Measurements from ENCODE around the gene CHTF18.

Gene CHTF18

DNA sequence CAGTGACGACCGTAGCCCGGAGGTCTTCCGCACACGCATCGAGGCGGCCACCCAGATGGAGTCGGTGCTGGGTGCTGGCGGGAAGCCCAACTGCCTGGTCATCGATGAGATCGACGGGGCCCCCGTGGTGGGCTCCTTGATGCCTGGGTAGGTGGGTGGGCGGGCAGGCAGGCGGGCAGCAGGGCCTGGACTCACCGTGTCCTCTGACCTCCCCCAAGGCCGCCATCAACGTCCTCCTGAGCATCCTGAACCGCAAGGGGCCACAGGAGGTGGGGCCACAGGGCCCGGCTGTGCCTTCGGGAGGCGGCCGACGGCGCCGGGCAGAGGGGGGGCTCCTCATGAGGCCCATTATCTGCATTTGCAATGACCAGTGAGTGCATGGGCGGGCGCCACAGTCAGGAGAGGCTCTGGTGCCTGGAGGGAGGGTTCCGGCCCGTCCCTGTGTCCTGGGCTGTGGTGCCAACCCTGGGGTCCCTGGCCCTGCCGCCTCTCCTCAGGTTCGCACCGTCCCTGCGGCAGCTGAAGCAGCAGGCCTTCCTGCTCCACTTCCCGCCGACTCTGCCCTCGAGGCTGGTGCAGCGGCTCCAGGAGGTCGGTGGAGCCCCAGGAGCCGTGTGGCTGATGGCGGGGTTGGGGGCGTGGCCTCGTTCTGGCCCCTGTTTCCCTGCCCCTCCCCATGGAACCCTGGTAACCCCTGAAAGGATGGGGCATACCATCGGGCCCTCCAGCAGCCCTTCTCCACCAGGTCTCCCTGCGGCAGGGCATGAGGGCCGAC, 4.0 kb downstream of the CHTF18 start:
- DNase-seq = no peak

DNA sequence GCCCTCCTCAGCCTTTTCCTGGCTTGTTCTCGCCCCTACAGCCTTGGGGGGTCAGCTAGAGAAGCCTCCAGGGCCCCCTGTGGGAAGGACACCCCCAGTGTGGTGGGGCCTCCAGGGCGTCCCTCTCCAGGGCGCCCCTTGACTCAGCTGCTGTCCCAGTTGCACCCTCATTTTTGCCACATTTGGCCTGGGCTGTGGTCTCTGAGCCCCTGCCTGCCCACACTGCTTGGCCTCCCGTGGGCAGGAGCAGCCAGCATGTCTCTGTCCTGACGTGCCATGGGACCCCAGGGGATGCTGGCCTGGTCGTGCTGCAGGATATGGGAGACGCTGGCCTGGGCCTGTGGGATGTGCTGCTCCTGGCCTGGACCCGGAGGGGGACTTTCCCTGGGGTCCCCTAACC, 5.0 kb downstream of the CHTF18 start:
- DNase-seq = no peak

DNA sequence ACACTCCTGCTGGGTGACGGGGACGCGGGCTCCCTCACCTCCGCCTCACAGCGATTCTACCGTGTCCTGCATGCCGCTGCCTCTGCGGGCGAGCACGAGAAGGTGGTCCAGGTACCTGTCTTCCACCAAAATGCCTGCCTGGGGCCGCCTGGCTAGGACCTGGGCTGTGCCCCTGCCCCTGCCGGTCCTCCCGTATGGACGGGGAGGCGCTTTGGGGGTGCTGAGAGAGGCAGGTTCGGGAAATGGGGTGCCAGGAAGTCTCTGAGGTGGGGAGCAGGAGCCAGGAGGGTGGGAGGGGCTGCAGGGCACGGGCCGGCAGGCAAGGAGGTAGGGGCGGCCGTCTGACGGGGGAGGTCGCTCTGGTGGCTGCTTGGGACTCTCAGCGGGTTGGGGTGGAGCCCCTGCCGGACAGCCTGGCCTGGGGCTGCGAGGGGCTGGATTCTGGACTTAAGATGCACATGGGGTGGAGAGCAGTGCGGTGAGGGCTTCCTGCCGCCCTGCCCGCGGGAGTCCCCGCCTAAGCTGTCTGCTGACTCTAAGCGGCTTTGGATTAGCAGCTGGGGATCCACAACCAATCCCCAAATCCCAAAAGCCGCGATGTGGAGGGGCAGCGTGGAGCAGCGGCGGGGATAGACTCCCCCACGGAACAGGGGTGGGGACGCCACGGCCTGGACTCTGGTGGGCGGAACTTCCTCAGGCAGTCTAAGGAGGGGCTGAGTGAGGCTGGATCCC, 5.8 kb downstream of the CHTF18 start:
- no peak for DNase-seq

DNA sequence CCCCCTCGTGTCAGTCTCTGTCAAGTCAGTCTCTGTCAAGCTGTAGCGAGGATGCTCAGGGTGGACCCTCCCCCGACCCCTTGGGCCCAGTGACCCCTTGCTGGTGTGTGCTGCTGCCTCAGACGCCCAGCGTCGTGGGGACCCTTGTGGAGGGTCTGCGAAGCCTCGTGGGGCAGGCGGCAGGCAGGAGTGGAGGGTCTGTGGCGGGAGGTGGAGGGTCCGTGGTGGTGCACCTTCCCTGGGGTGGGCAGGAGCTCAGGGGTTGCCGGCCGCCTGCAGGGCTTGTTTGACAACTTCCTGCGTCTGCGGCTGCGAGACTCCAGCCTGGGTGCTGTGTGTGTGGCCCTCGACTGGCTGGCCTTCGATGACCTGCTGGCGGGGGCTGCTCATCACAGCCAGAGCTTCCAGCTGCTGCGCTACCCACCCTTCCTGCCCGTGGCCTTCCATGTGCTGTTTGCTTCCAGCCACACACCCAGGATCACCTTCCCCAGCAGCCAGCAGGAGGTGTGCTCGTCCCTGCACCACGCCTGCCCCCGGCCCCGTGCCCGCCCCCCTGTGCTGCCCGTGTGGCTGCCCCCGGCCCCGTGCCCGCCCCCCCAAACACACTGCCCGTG, 6.5 kb downstream of the CHTF18 start:
- DNase-seq = no peak

DNA sequence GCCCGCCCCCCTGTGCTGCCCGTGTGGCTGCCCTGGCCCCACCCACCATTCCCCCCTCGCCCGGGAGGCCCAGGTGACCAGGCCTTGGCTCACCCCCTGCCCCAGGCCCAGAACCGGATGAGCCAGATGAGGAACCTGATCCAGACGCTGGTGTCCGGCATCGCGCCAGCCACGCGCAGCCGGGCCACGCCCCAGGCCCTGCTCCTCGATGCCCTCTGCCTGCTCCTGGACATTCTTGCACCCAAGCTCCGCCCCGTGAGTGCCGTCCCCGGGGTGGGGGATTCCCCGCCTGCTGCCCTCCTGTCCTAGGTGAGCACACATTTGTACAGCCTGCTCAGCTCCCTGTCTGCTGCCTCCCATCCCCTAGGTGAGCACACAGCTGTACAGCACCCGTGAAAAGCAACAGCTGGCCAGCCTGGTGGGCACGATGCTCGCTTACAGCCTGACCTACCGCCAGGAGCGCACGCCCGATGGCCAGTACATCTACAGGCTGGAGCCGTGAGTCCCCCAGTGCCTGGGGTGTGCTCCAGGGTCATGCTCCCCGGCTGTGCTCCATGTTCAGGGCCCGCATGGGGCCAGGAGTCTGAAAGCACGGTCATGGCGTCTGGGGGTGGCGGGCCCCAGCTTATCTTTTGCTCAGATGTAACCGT, 7.3 kb downstream of the CHTF18 start:
- no peak for DNase-seq

DNA sequence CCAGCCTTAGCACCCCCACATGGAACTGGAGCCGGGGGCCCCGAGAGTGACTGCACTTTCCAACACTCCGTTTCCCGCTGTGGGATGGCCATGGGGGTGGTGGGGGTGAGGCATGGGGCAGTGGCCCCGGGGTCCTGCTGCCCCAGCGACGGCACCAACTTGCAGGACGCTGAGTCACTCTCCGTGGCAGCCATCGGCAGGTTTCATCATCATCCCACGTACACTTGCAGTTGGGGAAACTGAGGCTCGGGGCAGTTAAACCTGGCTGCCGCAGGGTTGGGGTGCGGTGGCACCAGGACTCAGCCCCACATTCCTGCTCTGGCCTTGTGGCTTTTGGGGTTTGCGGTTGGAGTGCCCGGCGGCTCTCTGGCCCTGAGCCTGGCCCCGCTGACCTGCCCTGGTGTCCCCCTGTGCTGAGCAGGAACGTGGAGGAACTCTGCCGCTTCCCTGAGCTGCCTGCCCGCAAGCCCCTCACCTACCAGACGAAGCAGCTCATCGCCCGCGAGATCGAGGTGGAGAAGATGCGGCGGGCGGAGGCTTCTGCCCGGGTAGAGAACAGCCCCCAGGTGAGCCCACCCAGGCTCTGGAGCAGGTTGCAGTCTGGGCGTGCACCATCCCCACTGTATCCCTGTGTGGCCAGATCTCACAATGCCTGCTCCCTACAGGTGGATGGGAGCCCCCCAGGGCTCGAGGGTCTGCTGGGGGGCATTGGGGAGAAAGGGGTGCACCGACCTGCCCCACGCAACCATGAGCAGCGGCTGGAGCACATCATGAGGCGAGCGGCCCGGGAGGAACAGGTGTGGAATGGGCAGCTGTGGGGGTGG, 8.1 kb downstream of the CHTF18 start:
- DNase-seq = no peak

DNA sequence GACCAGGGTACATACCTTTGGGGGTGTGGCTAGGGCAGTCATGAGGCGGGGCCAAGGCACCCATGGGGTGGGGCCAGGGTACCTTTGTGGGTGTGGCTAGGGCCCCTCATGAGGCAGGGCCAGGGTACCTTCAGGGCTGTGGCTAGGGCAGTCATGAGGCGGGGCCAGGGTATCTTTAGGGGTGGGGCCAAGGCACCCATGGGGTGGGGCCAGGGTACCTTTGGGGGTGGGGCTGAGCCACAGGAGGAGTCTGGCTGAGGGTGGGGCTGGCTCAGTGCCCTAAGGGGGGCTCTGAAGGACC, 8.7 kb downstream of the CHTF18 start:
- DNase-seq = no peak

DNA sequence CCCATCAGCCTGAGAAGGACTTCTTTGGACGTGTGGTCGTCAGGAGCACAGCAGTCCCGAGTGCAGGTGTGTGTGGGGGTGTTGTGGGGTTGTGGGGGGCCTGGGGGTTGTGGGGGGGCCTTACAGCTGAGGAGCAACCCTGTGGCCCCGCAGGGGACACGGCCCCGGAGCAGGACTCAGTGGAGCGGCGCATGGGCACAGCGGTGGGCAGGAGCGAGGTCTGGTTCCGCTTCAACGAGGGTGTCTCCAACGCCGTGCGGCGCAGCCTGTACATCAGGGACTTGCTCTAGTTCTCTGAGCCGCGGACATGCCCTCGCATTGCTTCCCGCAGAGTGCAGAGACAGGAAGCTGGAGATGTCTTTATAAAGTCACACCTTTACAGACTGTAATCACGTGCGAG, 9.3 kb downstream of the CHTF18 start:
- DNase-seq = no peak

DNA sequence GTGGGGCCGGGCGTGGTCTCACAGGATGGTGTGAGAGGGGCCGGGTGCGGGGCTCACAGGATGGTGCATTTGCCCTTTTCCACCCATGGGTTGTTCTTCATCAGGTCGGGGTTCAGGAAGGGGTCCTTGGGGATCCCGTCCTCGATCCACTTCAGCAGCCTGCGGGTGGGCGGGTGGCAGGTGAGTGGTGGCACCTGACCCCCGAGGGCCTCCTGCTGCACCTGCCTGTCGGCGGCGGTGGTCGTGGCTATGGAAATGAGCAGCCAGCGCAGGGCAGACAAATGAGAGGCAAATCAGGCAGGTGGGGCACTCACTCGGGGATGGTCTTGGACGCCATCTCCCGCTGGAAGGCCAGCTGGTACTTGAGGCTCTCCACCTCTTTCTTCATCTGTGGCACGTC, 10.2 kb downstream of the CHTF18 start:
- DNase-seq = no peak

DNA sequence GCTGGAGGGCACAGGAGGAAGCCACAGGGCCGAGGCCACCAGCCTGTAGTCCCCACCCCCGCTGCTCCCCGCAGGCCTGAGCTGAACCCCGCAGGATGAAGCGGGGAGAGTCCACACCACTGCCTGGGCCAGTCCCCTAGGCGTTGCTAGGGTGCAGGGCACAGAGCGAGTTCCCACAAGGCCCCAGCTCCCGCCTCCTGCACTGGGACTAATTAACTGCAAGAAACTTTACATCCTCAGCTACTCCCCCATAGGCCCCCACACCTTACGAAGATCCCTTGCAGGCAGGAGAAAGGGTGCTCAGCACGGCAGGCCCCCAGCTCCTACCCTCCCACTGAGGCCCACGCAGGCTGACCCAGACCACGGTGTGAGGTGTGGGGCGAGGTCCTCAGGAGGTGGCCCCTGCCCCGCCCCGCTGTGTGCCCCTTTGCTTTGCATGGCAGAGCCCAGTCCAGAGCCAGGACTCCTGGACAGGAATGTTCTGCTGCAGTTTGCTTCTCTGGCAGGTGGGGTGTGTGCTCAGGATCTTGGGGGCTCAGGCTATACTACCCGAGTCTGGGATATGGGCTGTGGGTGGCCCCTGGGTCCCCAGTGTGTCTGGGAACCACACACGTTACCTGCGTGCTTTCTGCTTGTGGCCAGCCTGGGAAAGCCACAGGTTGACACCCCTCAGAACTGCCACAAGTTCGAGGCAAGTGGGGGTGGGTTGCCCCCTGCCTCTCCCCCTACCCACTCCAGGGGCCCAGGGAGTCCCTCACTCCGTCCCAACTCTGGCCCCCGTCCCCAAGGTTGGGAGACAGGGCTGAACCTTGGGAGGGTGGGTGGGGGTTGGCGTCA, 10.9 kb downstream of the CHTF18 start:
- DNase-seq = no peak

DNA sequence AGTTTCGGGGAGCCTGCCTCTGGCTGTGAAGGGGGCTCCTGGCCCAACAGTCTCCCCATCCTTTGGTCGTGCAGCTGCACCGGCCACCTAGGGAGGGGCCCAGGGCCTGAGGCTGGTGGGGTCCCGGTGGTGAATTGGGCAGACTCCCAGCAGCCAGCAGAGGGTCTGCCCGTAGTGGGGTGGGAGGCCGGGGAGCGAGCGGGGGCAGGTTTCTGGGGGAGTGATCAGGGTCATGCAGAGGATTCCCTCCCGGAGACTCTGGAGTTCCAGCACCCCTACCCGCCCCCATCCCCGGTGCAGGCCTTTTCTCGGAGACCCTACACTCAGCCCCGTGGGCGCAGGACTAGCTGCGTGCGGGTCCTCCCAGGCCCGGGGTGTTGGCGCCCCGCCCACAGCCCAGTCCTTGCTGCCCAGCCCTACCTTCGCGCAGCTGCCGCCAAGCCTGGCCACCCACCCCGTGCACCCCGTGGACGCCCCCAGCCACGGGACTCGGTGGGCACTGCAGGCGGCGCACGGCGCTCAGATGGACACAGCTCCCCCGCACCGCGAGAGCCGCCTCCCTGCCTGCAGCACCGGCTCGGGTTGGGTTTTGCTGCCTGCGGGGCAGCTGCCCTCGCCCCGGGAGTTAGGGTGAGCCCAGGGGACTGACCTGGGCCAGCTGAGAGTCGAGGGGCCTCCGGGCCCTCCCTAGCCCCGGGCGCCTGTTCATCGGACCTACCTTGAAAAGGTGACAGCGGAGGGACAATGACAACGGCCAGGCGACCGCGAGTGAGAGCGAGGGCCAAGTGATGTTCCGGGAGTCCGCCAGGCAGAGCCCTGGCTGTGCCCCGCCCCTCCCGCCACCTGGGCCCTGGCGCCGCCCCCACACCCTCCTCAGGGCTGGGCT, 11.8 kb downstream of the CHTF18 start, which contains the start of gene GNG13:
Gene GNG13, minus strand, starts transcription at position 787 of the 886 bp plus-strand sequence. CDS start 1,657 bp downstream, outside the sequence.
- no peak for DNase-seq

DNA sequence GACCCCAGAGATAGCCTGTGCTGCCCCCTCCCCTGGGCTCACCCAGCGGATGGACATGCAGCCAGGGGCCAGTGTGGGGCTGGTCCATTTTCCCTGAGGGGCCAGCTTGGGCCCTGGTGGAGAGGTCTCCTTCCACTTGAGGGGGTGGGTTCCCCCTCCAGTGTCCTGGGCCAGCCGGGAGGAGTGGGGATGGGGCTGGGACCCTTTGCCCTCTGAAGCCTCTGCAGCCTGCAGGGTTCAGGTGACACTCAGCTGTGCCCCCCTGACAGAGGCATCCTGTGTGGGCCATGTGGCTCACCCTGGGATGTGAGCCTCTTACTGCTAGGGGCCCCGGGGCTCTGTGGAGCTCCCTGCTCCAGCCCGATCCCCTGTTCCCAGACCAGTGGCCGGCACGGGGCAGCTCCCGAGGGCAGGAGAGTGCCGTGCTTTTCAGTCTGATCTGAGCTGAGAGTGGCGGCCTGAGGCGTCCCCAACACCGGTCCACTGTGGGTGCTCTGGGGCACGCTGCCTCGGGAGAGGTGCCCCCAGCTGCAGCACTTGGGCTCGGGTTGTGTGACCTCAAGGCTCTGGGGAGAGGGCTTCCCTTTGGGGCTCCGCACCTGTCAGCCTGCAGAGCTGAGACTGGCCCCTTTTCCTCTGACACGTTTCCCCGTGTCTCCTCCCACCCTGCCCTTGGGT, 12.6 kb downstream of the CHTF18 start:
- no peak for DNase-seq

DNA sequence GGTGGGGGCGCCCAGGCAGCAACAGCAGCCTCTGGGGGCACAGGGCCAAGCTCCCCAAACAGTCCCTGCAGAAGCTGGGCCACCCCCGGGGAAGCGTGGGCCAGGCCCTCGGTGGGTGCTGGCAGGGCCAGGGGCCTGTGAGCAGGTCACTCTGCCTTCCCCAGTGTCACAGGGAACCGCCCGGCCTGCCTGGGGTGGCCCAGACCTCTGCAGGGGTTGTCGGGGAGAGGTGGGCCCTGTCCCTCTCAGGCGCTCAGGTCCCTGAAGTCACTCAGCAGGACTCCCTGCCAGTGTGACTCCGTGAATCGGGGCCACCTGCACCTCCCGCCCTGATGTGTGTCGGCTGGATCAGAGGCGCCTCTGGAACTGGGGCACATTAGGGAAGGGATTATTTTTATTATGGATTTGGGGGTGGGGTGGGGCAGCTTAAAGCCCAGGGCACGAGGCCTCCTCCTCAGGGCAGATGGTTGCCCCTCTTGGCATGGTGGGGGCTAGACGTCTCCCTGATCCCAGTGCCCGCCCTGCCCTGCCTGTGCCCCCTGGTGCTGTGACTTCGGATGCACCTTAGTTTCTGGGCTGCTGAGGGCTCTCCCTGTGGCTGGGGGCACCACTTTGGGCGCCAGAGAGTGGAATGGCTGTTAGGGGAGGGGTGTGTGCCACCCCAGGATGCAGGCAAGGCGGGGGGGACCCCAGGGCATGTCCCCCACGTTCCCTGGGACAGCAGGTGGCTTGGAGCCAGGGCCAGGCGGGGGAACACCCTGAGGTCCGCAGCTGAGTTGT, 13.4 kb downstream of the CHTF18 start:
- DNase-seq = no peak

DNA sequence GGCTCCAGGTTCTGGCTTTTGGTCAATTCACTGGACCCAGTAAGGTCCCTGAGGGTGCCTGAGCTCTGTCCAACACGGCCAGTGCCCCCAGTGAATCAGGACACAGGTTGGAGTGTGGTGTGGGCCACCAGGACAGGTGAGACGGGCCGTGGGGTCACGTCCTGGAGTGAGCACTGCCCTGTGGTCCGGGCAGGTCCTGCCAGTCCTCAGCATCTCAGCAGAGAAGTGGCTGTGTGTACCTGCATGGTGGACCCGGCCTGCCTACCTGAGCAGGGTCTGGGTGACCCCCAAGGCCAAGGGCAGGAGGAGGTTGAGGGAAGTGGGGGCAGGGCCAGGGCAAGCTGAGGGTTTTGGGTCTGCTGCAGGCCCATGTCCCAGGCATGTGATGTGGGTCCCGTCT, 14.0 kb downstream of the CHTF18 start:
- DNase-seq = no peak

DNA sequence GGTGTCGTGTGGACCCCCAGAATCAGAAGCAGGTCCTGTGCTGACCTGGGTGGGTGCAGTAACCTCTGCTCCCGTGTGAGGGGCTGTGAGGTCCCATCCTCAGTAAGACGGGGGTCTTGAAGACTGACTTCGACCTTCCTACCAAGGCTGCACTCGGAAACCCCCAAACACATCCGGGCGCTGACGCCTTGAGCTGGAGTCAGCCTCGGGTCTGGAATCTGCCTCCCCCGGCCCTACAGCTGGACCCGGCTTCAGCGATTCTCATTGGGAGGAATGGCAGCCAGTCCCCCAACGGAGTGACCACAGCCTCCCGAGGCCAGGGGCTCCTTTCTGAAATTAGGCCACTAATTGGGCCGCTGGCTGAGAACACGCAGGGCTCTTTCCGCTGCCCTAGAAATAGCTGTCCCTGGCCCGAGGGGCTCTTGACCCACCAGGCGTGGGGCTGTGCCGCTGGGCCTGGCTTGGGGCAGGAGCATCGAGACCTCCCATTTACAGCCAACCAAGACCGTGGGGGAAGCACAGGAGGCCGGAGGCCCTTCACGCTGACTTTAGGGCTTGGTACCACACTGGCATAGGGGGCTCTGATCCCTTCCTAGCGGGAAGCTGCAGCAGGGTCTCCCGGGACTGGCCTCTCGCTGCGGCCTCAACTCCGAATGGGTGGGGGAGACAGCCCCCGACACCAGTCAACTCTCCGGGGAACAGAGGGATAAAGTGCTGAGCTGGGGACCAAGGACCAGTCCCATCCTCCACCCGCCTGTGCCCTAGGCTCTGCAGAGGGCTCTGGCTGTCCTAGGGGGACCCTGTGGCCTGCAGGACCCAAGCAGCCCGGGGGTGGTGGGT, 14.7 kb downstream of the CHTF18 start:
- DNase-seq = no peak

DNA sequence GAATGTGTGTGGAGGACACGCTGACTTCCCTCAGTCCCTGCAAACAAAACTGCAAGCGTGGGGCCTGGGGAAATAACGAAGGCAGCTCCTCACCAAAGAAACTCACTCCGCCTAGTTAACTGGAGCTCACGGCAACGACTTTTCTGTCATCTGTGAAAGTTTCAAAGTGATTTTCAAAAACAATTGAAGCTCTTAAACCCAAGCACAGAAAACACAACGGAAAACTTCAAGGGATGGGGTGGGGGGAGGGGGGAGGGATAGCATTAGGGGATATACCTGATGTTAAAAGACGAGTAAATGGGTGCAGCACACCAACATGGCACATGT, 15.3 kb downstream of the CHTF18 start:
- DNase-seq = no peak
